ENCODE results near the gene SENP3. TPM values are rescaled to one million over a fixed set of nuclear protein-coding genes. Genes with fewer than 3 reads are reported as not detected.
A peak's percentile ranks its signal among the peaks of the same experiment; 100 is the strongest.

SENP3 gene
- total and polyA plus RNA-seq, 2 of the 13 experiments (the other 11 are each of a cell fraction or from before 2014, with no cell fraction given), result 55.8 to 75.4 TPM

DNA sequence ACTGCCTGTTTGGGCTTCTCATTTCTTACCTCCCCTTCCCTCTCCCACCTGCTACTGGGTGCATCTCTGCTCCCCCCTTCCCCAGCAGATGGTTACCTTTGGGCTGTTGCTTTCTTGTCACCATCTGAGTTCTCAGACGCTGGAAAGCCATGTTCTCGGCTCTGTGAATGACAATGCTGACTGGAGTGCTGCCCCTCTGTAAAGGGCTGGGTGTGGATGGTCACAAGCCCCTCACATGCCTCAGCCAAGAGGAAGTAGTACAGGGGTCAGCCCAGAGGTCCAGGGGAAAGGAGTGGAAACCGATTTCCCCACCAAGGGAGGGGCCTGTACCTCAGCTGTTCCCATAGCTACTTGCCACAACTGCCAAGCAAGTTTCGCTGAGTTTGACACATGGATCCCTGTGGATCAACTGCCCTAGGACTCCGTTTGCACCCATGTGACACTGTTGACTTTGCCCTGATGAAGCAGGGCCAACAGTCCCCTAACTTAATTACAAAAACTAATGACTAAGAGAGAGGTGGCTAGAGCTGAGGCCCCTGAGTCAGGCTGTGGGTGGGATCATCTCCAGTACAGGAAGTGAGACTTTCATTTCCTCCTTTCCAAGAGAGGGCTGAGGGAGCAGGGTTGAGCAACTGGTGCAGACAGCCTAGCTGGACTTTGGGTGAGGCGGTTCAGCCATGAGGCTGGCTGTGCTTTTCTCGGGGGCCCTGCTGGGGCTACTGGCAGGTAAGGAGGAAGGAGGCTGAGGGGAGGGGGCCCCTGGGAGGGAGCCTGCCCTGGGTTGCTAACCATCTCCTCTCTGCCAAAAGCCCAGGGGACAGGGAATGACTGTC, 17.5 kb downstream of the SENP3 start, which contains the start of gene CD68 (continued):
- TF ChIP-seq DR1 (CRISPR knock-in tag; IDR thresholded peaks at IDR 0.05), result peak; percentile 59; the same call in 1 of the 2 replicates
- no peak for TF ChIP-seq ZNF678 (CRISPR knock-in tag; IDR thresholded peaks at IDR 0.05)
- TF ChIP-seq, protein P1, sequence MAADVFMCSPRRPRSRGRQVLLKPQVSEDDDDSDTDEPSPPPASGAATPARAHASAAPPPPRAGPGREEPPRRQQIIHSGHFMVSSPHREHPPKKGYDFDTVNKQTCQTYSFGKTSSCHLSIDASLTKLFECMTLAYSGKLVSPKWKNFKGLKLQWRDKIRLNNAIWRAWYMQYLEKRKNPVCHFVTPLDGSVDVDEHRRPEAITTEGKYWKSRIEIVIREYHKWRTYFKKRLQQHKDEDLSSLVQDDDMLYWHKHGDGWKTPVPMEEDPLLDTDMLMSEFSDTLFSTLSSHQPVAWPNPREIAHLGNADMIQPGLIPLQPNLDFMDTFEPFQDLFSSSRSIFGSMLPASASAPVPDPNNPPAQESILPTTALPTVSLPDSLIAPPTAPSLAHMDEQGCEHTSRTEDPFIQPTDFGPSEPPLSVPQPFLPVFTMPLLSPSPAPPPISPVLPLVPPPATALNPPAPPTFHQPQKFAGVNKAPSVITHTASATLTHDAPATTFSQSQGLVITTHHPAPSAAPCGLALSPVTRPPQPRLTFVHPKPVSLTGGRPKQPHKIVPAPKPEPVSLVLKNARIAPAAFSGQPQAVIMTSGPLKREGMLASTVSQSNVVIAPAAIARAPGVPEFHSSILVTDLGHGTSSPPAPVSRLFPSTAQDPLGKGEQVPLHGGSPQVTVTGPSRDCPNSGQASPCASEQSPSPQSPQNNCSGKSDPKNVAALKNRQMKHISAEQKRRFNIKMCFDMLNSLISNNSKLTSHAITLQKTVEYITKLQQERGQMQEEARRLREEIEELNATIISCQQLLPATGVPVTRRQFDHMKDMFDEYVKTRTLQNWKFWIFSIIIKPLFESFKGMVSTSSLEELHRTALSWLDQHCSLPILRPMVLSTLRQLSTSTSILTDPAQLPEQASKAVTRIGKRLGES (CRISPR knock-in tag; IDR thresholded peaks at IDR 0.05; ENCODE audit: borderline replicate concordance), result no peak
- no peak for TF ChIP-seq ZNF34 (CRISPR knock-in tag; IDR thresholded peaks at IDR 0.05; ENCODE audit: borderline replicate concordance)
- no peak; the same call in 1 of the 2 replicates for TF ChIP-seq ZNF274 (CRISPR knock-in tag; IDR thresholded peaks at IDR 0.05)
- no peak; the same call in 1 of the 2 replicates for TF ChIP-seq ZNF816 (CRISPR knock-in tag; IDR thresholded peaks at IDR 0.05; ENCODE audit: borderline replicate concordance)
- no peak for TF ChIP-seq TOE1 (CRISPR knock-in tag; IDR thresholded peaks at IDR 0.05)
- peak; percentile 48 for TF ChIP-seq TBL1XR1 (IDR thresholded peaks at IDR 0.05; ENCODE audit: borderline replicate concordance, low read length, partially characterized antibody)
- peak; percentile 74; the same call in 1 of the 2 replicates for TF ChIP-seq THAP11 (CRISPR knock-in tag; IDR thresholded peaks at IDR 0.05)
- TF ChIP-seq ZNF691 (CRISPR knock-in tag; IDR thresholded peaks at IDR 0.05; ENCODE audit: borderline replicate concordance, low read depth), result no peak; the same call in 1 of the 2 replicates
- TF ChIP-seq HNF1B (CRISPR knock-in tag; IDR thresholded peaks at IDR 0.05), result no peak; the same call in 1 of the 2 replicates
- TF ChIP-seq FOXA3 (CRISPR knock-in tag; IDR thresholded peaks at IDR 0.05), result peak; percentile 78
- TF ChIP-seq SP2 (CRISPR knock-in tag; IDR thresholded peaks at IDR 0.05), result no peak
- peak; percentile 70; the same call in 1 of the 2 replicates for TF ChIP-seq MXD4 (CRISPR knock-in tag; IDR thresholded peaks at IDR 0.05)
- TF ChIP-seq REL (CRISPR knock-in tag; conservative IDR thresholded peaks at IDR 0.05), result 0 out of 2 replicates have a peak, but pooled peaks have one; percentile 41
- TF ChIP-seq TAF1 (CRISPR knock-in tag; IDR thresholded peaks at IDR 0.05), result peak; percentile 35
- peak; percentile 99 for TF ChIP-seq SAP130 (CRISPR knock-in tag; IDR thresholded peaks at IDR 0.05; ENCODE audit: low read depth)
- TF ChIP-seq DMAP1 (CRISPR knock-in tag; IDR thresholded peaks at IDR 0.05), result peak; percentile 53; the same call in 1 of the 2 replicates
- peak; percentile 63 for TF ChIP-seq PHF20 (CRISPR knock-in tag; IDR thresholded peaks at IDR 0.05)
- TF ChIP-seq ZNF264 (CRISPR knock-in tag; IDR thresholded peaks at IDR 0.05), result peak; percentile 65; the same call in 1 of the 2 replicates
- peak; percentile 64 for TF ChIP-seq ZNF44 (CRISPR knock-in tag; IDR thresholded peaks at IDR 0.05)
- peak; percentile 96 for TF ChIP-seq ELF3 (CRISPR knock-in tag; IDR thresholded peaks at IDR 0.05)
- peak; percentile 86 for TF ChIP-seq ERF (CRISPR knock-in tag; IDR thresholded peaks at IDR 0.05)
- TF ChIP-seq KLF13 (CRISPR knock-in tag; IDR thresholded peaks at IDR 0.05), result no peak
- no peak for TF ChIP-seq PRMT3 (CRISPR knock-in tag; IDR thresholded peaks at IDR 0.05; ENCODE audit: borderline replicate concordance, low read depth)
- TF ChIP-seq SIX4 (CRISPR knock-in tag; IDR thresholded peaks at IDR 0.05), result no peak
